Measurements from ENCODE around the gene MPHOSPH6.

- TF ChIP-seq, protein P1, sequence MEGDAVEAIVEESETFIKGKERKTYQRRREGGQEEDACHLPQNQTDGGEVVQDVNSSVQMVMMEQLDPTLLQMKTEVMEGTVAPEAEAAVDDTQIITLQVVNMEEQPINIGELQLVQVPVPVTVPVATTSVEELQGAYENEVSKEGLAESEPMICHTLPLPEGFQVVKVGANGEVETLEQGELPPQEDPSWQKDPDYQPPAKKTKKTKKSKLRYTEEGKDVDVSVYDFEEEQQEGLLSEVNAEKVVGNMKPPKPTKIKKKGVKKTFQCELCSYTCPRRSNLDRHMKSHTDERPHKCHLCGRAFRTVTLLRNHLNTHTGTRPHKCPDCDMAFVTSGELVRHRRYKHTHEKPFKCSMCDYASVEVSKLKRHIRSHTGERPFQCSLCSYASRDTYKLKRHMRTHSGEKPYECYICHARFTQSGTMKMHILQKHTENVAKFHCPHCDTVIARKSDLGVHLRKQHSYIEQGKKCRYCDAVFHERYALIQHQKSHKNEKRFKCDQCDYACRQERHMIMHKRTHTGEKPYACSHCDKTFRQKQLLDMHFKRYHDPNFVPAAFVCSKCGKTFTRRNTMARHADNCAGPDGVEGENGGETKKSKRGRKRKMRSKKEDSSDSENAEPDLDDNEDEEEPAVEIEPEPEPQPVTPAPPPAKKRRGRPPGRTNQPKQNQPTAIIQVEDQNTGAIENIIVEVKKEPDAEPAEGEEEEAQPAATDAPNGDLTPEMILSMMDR (IDR thresholded peaks at IDR 0.05): no peak
- no peak for TF ChIP-seq POLR2AphosphoS5 (IDR thresholded peaks at IDR 0.05; ENCODE audit: low read depth, low read length)
- TF ChIP-seq RAD21 (IDR thresholded peaks at IDR 0.05; ENCODE audit: low read length): no peak
- no peak for TF ChIP-seq SMC3 (IDR thresholded peaks at IDR 0.05; ENCODE audit: low read depth, low read length)
- TF ChIP-seq, protein P2, sequence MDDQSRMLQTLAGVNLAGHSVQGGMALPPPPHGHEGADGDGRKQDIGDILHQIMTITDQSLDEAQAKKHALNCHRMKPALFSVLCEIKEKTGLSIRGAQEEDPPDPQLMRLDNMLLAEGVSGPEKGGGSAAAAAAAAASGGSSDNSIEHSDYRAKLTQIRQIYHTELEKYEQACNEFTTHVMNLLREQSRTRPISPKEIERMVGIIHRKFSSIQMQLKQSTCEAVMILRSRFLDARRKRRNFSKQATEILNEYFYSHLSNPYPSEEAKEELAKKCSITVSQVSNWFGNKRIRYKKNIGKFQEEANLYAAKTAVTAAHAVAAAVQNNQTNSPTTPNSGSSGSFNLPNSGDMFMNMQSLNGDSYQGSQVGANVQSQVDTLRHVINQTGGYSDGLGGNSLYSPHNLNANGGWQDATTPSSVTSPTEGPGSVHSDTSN (IDR thresholded peaks at IDR 0.05): no peak
- TF ChIP-seq SIN3A (IDR thresholded peaks at IDR 0.05; ENCODE audit: borderline replicate concordance, low read depth, low read length): no peak
- no peak for TF ChIP-seq EZH2phosphoT487 (IDR thresholded peaks at IDR 0.05; ENCODE audit: borderline replicate concordance, low read depth)
- TF ChIP-seq, protein P3, sequence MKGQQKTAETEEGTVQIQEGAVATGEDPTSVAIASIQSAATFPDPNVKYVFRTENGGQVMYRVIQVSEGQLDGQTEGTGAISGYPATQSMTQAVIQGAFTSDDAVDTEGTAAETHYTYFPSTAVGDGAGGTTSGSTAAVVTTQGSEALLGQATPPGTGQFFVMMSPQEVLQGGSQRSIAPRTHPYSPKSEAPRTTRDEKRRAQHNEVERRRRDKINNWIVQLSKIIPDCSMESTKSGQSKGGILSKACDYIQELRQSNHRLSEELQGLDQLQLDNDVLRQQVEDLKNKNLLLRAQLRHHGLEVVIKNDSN (IDR thresholded peaks at IDR 0.05; ENCODE audit: borderline replicate concordance, low read depth): no peak
These were observed 22.6 kb upstream of the MPHOSPH6 start for GRCh38 chr16:82192665-82193064.

Measured in SK-N-SH (cell line).